Neuronal stem cell (in vitro differentiated cells): ENCODE results near the gene ZC3HAV1.

ENCODE experiments used
- DNase-seq: peaks from one replicate; pipeline ENCODE4 v3.0.0-alpha.2; 2013; ENCODE audit warnings: low spot score
- H2AFZ ChIP-seq: one replicate; pipeline ENCODE4 v1.6.1; 2013; ENCODE audit warnings: mild to moderate bottlenecking, low read length, inconsistent platforms
- H2AK5ac ChIP-seq: 2 replicates; pipeline ENCODE4 v1.6.1; 2013; ENCODE audit warnings: low read depth, mild to moderate bottlenecking, inconsistent platforms, low read length, moderate library complexity, mixed read lengths
- H2BK120ac ChIP-seq: 2 replicates; pipeline ENCODE4 v1.6.1; 2013; ENCODE audit warnings: low read depth, mild to moderate bottlenecking, inconsistent platforms, low read length, moderate library complexity, mixed read lengths
- H2BK12ac ChIP-seq: one replicate; pipeline ENCODE4 v1.6.1; 2013; ENCODE audit warnings: low read length, inconsistent platforms
- H2BK15ac ChIP-seq: 2 replicates; pipeline ENCODE4 v1.6.1; 2013; ENCODE audit warnings: mild to moderate bottlenecking, low read length, inconsistent platforms, mixed read lengths
- H2BK5ac ChIP-seq: one replicate; pipeline ENCODE4 v1.6.1; 2013; ENCODE audit warnings: inconsistent platforms, mild to moderate bottlenecking, low read length, moderate library complexity
- H3K14ac ChIP-seq: one replicate; pipeline ENCODE4 v1.6.1; 2013; ENCODE audit warnings: low read length, inconsistent platforms
- H3K18ac ChIP-seq: 2 replicates; pipeline ENCODE4 v1.6.1; 2013; ENCODE audit warnings: low read length, inconsistent platforms
- H3K23ac ChIP-seq: 2 replicates; pipeline ENCODE4 v1.6.1; 2013; ENCODE audit warnings: low read depth, mild to moderate bottlenecking, mixed read lengths, low read length, inconsistent platforms; ENCODE audit not compliant: poor library complexity
- H3K27ac ChIP-seq: replicated peaks from 3 replicates; pipeline ENCODE4 v1.5.1; 2013; ENCODE audit warnings: low read length, inconsistent platforms
- H3K27me3 ChIP-seq, 3 experiments: 2 replicates each; pipeline ENCODE4 v1.6.1; 2013; ENCODE audit warnings: low read length in 3 of 3, mild to moderate bottlenecking in 2 of 3, inconsistent platforms in 1 of 3, low read depth in 1 of 3, mixed read lengths in 1 of 3, moderate library complexity in 1 of 3; ENCODE audit not compliant: control insufficient read depth in 3 of 3, insufficient read depth in 3 of 3
- H3K36me3 ChIP-seq, 2 donors: replicated peaks in 1 of 2; 2 replicates each; pipeline ENCODE4 v1.6.1; 2013; ENCODE audit warnings: low read length in 2 of 2; ENCODE audit not compliant: control insufficient read depth in 2 of 2, insufficient read depth in 2 of 2
- H3K4ac ChIP-seq: 2 replicates; pipeline ENCODE4 v1.6.1; 2013; ENCODE audit warnings: inconsistent platforms, mild to moderate bottlenecking, low read length, moderate library complexity
- H3K4me1 ChIP-seq, 2 donors: 1 replicate in 1 of 2; 2 replicates in 1 of 2; pipeline ENCODE4 v1.6.1; 2013; ENCODE audit warnings: low read length in 2 of 2, low read depth in 1 of 2; ENCODE audit not compliant: control insufficient read depth in 2 of 2, insufficient read depth in 1 of 2
- H3K4me2 ChIP-seq: one replicate; pipeline ENCODE4 v1.6.1; 2013; ENCODE audit warnings: mild to moderate bottlenecking, low read length, inconsistent platforms; ENCODE audit not compliant: insufficient read depth, poor library complexity, severe bottlenecking
- H3K4me3 ChIP-seq, 2 donors: 2 replicates each; pipeline ENCODE4 v1.5.1; 2013; ENCODE audit warnings: low read length in 2 of 2, mild to moderate bottlenecking in 2 of 2, inconsistent platforms in 1 of 2, moderate library complexity in 1 of 2
- H3K79me1 ChIP-seq: one replicate; pipeline ENCODE4 v1.6.1; 2013; ENCODE audit warnings: low read depth, mild to moderate bottlenecking, inconsistent platforms, low read length, moderate library complexity
- H3K9ac ChIP-seq: one replicate; pipeline ENCODE4 v1.6.1; 2013; ENCODE audit warnings: mild to moderate bottlenecking, low read depth, low read length, inconsistent platforms; ENCODE audit not compliant: poor library complexity
- H3K9me3 ChIP-seq, 2 donors: replicated peaks in 1 of 2; 2 replicates each; pipeline versions ENCODE3 to v1.6.1; 2013; ENCODE audit warnings: low read length in 2 of 2, mild to moderate bottlenecking in 2 of 2, inconsistent platforms in 1 of 2, low read depth in 1 of 2, mixed read lengths in 1 of 2, moderate library complexity in 1 of 2; ENCODE audit not compliant: control insufficient read depth in 2 of 2, insufficient read depth in 1 of 2
- H4K8ac ChIP-seq: one replicate; pipeline ENCODE4 v1.6.1; 2013; ENCODE audit warnings: low read depth, mild to moderate bottlenecking, inconsistent platforms, low read length, moderate library complexity
- H4K91ac ChIP-seq: one replicate; pipeline ENCODE4 v1.6.1; 2013; ENCODE audit warnings: low read length, low read depth, mild to moderate bottlenecking, inconsistent platforms; ENCODE audit not compliant: poor library complexity
- WGBS, 2 donors: extraction: QIAGEN DNeasy Blood & Tissue Kit; methylation state at CpG; one replicate each; pipeline ENCODE4 v1.1.7; 2013; ENCODE audit warnings: missing lambda C conversion rate in 2 of 2, mixed read lengths in 1 of 2; ENCODE audit not compliant: insufficient read length in 2 of 2, insufficient replicate concordance in 1 of 2; ENCODE audit errors: extremely low coverage in 2 of 2; 5-methylcytosine and 5-hydroxymethylcytosine counted together

ZC3HAV1 gene

DNA sequence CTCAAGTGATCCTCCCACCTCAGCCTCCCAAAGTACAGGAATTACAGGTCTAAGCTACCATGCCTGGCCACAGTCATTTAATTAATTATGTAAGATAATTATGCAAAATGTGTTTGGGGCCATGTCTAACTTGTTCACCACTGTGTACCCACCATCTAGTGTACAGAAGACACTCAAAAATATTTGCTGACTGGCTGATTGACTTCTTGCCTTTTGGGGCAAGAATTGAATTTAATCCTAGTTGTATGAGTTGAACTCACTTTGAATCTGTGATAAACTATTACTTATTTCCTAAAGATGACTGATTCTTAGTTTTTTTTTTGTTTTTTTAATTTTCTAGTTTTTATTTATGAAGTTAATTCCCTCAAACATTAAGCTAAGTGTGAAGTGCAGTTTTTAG, 57.9 kb downstream of the ZC3HAV1 start:
- H2BK15ac ChIP-seq = no peak overlapping the region
- no peak overlapping the region for H4K91ac ChIP-seq
- H3K4me3 ChIP-seq = no peak overlapping the region

DNA sequence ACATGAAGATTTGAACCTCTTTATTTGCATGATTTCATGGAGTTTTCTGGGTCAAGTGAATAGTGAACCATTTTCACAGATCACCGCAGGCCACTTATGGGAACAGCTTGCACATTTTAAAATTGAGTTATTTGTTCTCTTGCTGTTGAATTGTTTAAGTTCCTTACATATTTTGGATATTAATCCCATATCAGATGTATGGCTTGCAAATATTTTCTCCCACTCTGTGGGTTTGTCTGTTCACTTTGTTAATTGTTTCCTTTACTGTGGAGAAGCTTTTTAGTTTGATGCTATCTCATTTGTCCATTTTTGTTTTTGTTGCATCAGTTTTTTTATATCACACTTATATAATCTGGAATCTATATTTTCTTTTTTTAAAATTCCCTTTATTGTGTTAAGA, 59.6 kb downstream of the ZC3HAV1 start:
- Histone ChIP-seq H3K14ac (no peak overlapping the region), H3K18ac (no peak overlapping the region), H2BK12ac (no peak overlapping the region), H2BK120ac (no peak overlapping the region), H3K36me3 (peaks cover 0 to 80% of the 10 kb centered on the region in 2 donors), H3K79me1 (no peaks in the 10 kb centered on the region), H4K91ac (no peak overlapping the region), H3K4me1 (peaks cover 0 to 2% of the 10 kb centered on the region in 2 donors), H2BK5ac (no peak overlapping the region), H3K9me3 (no peaks in the 10 kb centered on the region), H2AK5ac (no peak overlapping the region), H3K4me2 (no peak overlapping the region), H3K4ac (no peak overlapping the region), H3K4me3 (no peak overlapping the region), H2BK15ac (no peak overlapping the region), H2AFZ (no peak overlapping the region), H3K23ac (no peak overlapping the region), H3K27ac (no peak overlapping the region), H3K27me3 (no peaks in the 10 kb centered on the region), H4K8ac (no peak overlapping the region), H3K9ac (no peak overlapping the region)
- WGBS, 2 donors = no CpG with 5 or more reads among the region's 1 CpG
- DNase-seq = no peak

More for the DNA sequence above, 57.9 kb downstream of the ZC3HAV1 start:
- Histone ChIP-seq H4K8ac (no peak overlapping the region), H3K79me1 (no peaks in the 10 kb centered on the region), H3K23ac (no peak overlapping the region), H3K18ac (no peak overlapping the region), H3K14ac (no peak overlapping the region), H2AK5ac (no peak overlapping the region), H3K27ac (no peak overlapping the region), H3K27me3 (no peaks in the 10 kb centered on the region), H2BK12ac (no peak overlapping the region), H3K4me2 (no peak overlapping the region), H3K9ac (no peak overlapping the region), H3K36me3 (peaks cover 0 to 72% of the 10 kb centered on the region in 2 donors), H3K9me3 (no peaks in the 10 kb centered on the region), H2AFZ (no peak overlapping the region), H3K4ac (no peak overlapping the region), H2BK5ac (no peak overlapping the region), H3K4me1 (no peaks in the 10 kb centered on the region), H2BK120ac (no peak overlapping the region)
- DNase-seq = no peak

- no peak overlapping the region for H4K91ac ChIP-seq
- no peak overlapping the region for H3K23ac ChIP-seq
- H2BK5ac ChIP-seq = no peak overlapping the region
- no peak overlapping the region for H3K4me2 ChIP-seq
- no peaks in the 10 kb centered on the region for H3K79me1 ChIP-seq
- no CpG with 5 or more reads among the region's 7 CpGs for WGBS, 2 donors
- no peak overlapping the region for H2BK15ac ChIP-seq
- H3K14ac ChIP-seq = no peak overlapping the region
- H2BK12ac ChIP-seq = no peak overlapping the region
- H3K9ac ChIP-seq = no peak overlapping the region
- no peaks in the 10 kb centered on the region for H3K9me3 ChIP-seq
- no peak overlapping the region for H2AFZ ChIP-seq
- peaks cover 0 to 76% of the 10 kb centered on the region in 2 donors for H3K36me3 ChIP-seq
- H3K4ac ChIP-seq = no peak overlapping the region
- H3K4me1 ChIP-seq = peaks cover 0 to 2% of the 10 kb centered on the region in 2 donors
- no peak overlapping the region for H3K27ac ChIP-seq
- no peak overlapping the region for H2AK5ac ChIP-seq
- H3K18ac ChIP-seq = no peak overlapping the region
- H3K4me3 ChIP-seq = no peak overlapping the region
- DNase-seq = no peak
- no peak overlapping the region for H4K8ac ChIP-seq
- no peak overlapping the region for H2BK120ac ChIP-seq
- no peaks in the 10 kb centered on the region for H3K27me3 ChIP-seq
These were observed 60.4 kb downstream of the ZC3HAV1 start for GRCh38 chr7:139049111-139049510.

DNA sequence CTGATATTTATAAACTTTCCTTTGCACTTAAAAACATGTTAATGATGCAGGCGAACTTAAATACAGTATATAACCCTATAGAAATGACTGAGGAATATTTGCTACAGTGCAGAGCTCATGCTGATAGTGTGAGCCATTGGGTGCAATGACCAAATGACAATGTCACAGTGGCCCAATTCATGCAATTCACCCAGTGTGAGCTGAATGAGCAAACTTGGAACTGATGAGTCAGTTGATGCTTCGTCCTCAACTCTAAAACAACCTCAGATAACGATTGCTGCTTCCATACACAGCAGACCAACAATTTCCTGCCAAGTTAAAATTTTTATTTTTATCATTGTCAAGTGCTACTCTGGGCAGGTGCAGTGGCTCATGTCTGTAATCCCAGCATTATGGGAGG, 61.5 kb downstream of the ZC3HAV1 start:
- Histone ChIP-seq H3K4ac (no peak overlapping the region), H3K4me2 (no peak overlapping the region), H2BK12ac (no peak overlapping the region), H2BK120ac (no peak overlapping the region), H3K4me1 (peaks cover 0 to 2% of the 10 kb centered on the region in 2 donors), H2BK15ac (no peak overlapping the region), H4K91ac (no peak overlapping the region), H2AFZ (no peak overlapping the region), H2BK5ac (no peak overlapping the region), H3K36me3 (peaks cover 0 to 65% of the 10 kb centered on the region in 2 donors), H3K27ac (no peak overlapping the region), H3K9me3 (no peaks in the 10 kb centered on the region), H3K27me3 (no peaks in the 10 kb centered on the region), H3K14ac (no peak overlapping the region), H3K23ac (no peak overlapping the region), H3K79me1 (no peaks in the 10 kb centered on the region), H2AK5ac (no peak overlapping the region), H4K8ac (no peak overlapping the region), H3K9ac (no peak overlapping the region), H3K18ac (no peak overlapping the region), H3K4me3 (no peak overlapping the region)
- DNase-seq = no peak
- no CpG with 5 or more reads among the region's 3 CpGs for WGBS, 2 donors
